GM13977 (cell line): ENCODE results near the gene DOCK10.

ENCODE experiments used
- DNase-seq: peaks from one replicate; pipeline ENCODE4 v3.0.0; 2012; ENCODE audit warnings: low spot score
- CTCF ChIP-seq: IDR thresholded peaks from 2 replicates; pipeline ENCODE4 v1.5.1; 2012; ENCODE audit warnings: mild to moderate bottlenecking, control low read depth; ENCODE audit not compliant: insufficient read depth; ENCODE audit errors: extremely low read depth, missing control alignments
- in situ Hi-C: fragments of 300-500 bp; cut with MboI; formaldehyde crosslinking; loops from one replicate; pipeline ENCODE4 v1.12.0; 2022; ENCODE audit warnings: low sequenced_read_pairs, low pct_unique_long_range_greater_than_20kb, mixed read lengths, inconsistent platforms; ENCODE audit not compliant: unreplicated experiment

Gene DOCK10

DNA sequence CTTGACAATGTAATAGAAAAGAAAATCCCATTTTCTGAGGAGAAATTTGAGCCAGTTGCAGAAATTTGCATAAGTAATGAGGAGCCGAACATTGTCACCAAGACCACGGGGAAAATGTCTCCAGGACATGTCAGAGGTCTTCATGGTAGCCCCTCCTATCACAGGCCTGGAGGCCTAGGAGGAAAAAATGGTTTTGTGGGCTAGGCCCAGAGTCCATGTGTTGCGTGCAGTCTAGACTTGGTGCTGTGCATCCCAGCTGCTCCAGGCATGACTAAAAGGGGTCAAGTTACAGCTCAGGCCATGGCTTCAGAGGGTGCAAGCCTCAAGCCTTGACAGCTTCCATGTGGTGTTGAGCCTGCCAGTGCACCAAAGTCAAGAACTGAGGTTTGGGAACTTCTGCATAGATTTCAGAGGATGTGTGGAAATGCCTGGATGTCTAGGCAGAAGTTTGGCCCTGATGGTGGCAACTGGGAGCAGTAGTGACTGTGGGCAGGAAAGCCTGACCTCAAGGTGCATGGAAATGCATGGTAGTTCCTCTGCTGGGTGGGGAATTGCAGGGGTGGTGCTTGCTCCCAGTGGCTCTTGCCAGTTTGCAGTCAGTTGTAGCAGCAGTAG, 284.2 kb downstream of the DOCK10 start:
- TF ChIP-seq CTCF, result no peak
- no peak for DNase-seq
- in situ Hi-C loops, result no loop called here

DNA sequence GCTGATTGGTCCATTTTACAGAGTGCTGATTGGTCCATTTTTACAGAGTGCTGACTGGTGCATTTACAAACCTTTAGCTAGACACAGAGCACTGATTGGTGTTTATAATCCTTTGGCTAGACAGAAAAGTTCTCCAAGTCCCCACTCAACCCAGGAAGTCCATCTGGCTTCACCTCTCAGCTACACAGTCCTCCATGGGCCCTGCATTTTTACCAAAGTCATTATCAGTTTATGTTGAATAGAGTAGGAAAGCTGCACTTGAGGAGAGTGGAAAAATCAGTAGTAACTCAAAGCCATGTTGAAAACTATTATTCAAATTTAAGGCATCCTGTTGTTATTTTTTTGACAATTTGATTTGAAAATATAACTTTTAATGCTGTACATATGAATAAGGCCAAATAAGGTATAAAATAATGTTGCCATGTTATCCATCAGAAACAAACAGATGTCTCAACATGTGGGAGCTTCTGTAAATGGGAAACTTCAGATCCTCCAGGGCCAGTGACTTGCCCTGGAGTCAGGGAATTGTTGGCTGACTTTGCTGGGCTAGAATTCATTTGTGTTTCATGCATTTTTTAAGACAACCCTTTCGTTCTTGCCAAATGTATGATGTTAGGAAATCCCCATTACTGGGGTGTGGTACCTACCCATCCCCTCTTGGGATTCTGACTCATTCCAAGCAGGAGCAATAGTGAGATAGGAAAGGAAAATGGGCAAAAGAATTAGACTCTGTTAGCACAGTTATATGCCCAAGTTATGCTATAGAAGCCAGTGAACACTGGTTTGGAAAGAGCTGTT, 288.3 kb downstream of the DOCK10 start:
- in situ Hi-C loops, result no loop called here
- DNase-seq, result no peak
- TF ChIP-seq CTCF, result no peak

- in situ Hi-C loops, result no loop called here
- DNase-seq, result peak; percentile 24
- no peak for TF ChIP-seq CTCF
Observed at GRCh38 chr2:224751996-224752698, 290.1 kb downstream of the DOCK10 start.

- no peak for DNase-seq
- in situ Hi-C loops, result no loop called here
- TF ChIP-seq CTCF, result no peak
Observed at GRCh38 chr2:224749136-224749535, 293.1 kb downstream of the DOCK10 start.

DNA sequence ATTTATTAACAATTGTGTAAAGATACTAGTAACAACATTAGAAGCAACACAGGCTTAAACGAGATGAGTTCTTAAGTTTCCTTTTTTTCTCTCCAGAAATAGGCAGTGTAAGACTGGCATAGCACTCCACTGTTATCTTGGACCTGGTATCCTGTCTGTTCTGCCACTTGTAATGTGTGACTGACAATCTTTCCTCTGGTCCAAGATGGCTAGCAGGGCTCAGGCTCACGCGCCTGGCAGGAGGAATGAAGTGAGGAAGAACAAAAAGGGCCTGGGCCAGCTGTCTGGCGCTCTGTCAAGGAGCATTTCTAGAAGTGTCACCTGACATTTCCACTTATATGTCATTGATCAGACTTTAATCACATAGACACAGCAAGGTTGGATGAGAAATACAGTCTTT, 294.5 kb downstream of the DOCK10 start:
- in situ Hi-C loops, result no loop called here
- TF ChIP-seq CTCF, result no peak
- DNase-seq, result no peak

- TF ChIP-seq CTCF, result no peak
- DNase-seq, result no peak
- in situ Hi-C loops, result no loop called here
Observed at GRCh38 chr2:224736227-224736626, 306.0 kb downstream of the DOCK10 start.
